HG02678 (cell line): ENCODE measurements around the gene CASQ2.
"Not testable (repeated sequence)": the region's sequence is repeated elsewhere in the genome, so short reads cannot be mapped to it uniquely, and the experiment has no call there.

Experiments used
- ATAC-seq: cut with Tn5 transposase; IDR thresholded peaks from one replicate; pipeline ENCODE4 v1.9.1; 2021; ENCODE audit warnings: mild to moderate bottlenecking, moderate library complexity; ENCODE audit not compliant: unreplicated experiment

Gene CASQ2

GRCh38 chr1:115781851-115782250 is 13.3 kb upstream of the CASQ2 start:
- no peak for ATAC-seq

GRCh38 chr1:115781343-115781742 is 12.8 kb upstream of the CASQ2 start:
- no peak for ATAC-seq

GRCh38 chr1:115780655-115781054 is 12.1 kb upstream of the CASQ2 start:
- not testable (repeated sequence) for ATAC-seq

GRCh38 chr1:115779075-115779474 is 10.6 kb upstream of the CASQ2 start:
- ATAC-seq: not testable (repeated sequence)

- peak; percentile 82 for ATAC-seq
These were observed 3.4 kb upstream of the CASQ2 start for GRCh38 chr1:115771847-115772457.

- no peak for ATAC-seq
These were observed 2.8 kb upstream of the CASQ2 start for GRCh38 chr1:115771094-115771846.

GRCh38 chr1:115767403-115767802 is 1.1 kb downstream of the CASQ2 start:
- no peak for ATAC-seq

GRCh38 chr1:115765091-115765490 is 3.4 kb downstream of the CASQ2 start:
- ATAC-seq: no peak

GRCh38 chr1:115764541-115764940 is 4.0 kb downstream of the CASQ2 start:
- ATAC-seq: no peak

- no peak for ATAC-seq
These were observed 5.7 kb downstream of the CASQ2 start for GRCh38 chr1:115762779-115763178.

GRCh38 chr1:115761601-115762302 is 6.8 kb downstream of the CASQ2 start:
- no peak for ATAC-seq

- ATAC-seq: no peak
These were observed 10.7 kb downstream of the CASQ2 start for GRCh38 chr1:115757856-115758255.

- ATAC-seq: no peak
These were observed 11.2 kb downstream of the CASQ2 start for GRCh38 chr1:115757326-115757725.

GRCh38 chr1:115755456-115756370 is 12.8 kb downstream of the CASQ2 start:
- ATAC-seq: no peak

- ATAC-seq: no peak
These were observed 14.7 kb downstream of the CASQ2 start for GRCh38 chr1:115753830-115754229.

- ATAC-seq: no peak
These were observed 15.2 kb downstream of the CASQ2 start for GRCh38 chr1:115753361-115753760.

- ATAC-seq: no peak
These were observed 19.9 kb downstream of the CASQ2 start for GRCh38 chr1:115748401-115749150.

- ATAC-seq: no peak
These were observed 22.4 kb downstream of the CASQ2 start for GRCh38 chr1:115746021-115746690.

- no peak for ATAC-seq
These were observed 23.8 kb downstream of the CASQ2 start for GRCh38 chr1:115744646-115745275.
